HepG2 (cell line): ENCODE data around the gene CHST14. TPM values are rescaled to one million over a fixed set of nuclear protein-coding genes. Genes with fewer than 3 reads are reported as not detected.

ENCODE experiments used
- AHDC1 ChIP-seq: sonication (generic); formaldehyde crosslinking; IDR thresholded peaks from 2 replicates; pipeline ENCODE4 v1.5.1; 2020; ENCODE audit warnings: mild to moderate bottlenecking, missing genetic modification reagents, borderline replicate concordance
- ARID3A ChIP-seq: IDR thresholded peaks from 2 replicates; pipeline ENCODE4 v1.6.1; 2012; ENCODE audit warnings: low read depth, low read length, improper control_type of control experiment
- ATF7-NPFF ChIP-seq: sonication (generic); formaldehyde crosslinking; IDR thresholded peaks from 2 replicates; pipeline ENCODE4 v1.8.1; 2023; ENCODE audit warnings: mild to moderate bottlenecking, low read depth, missing genetic modification reagents, moderate library complexity
- CBX1 ChIP-seq: IDR thresholded peaks from one replicate; pipeline ENCODE4 v1.6.1; 2016; ENCODE audit warnings: antibody characterized with exemption, low read depth
- FOXO4 ChIP-seq: sonication (generic); formaldehyde crosslinking; conservative IDR thresholded peaks from 2 replicates; pipeline ENCODE4 v1.8.1; 2023; ENCODE audit warnings: missing genetic modification reagents
- GFI1 ChIP-seq: sonication (generic); formaldehyde crosslinking; IDR thresholded peaks from 2 replicates; pipeline ENCODE4 v1.5.0; 2020; ENCODE audit warnings: missing genetic modification reagents, mild to moderate bottlenecking, borderline replicate concordance
- PLRG1 ChIP-seq: fragments of 450-650 bp; conservative IDR thresholded peaks from 2 replicates; pipeline ENCODE4 v1.6.1; 2016
- RXRB ChIP-seq: IDR thresholded peaks from 2 replicates; pipeline ENCODE4 v1.6.1; 2016; ENCODE audit warnings: borderline replicate concordance, missing genetic modification reagents, missing compliant biosample characterization
- SKI ChIP-seq: fragments of 450-650 bp; IDR thresholded peaks from one replicate; pipeline ENCODE4 v1.6.1; 2018; ENCODE audit warnings: mild to moderate bottlenecking; ENCODE audit not compliant: partially characterized antibody
- SMAD1 ChIP-seq: sonication (generic); formaldehyde crosslinking; IDR thresholded peaks from 2 replicates; pipeline ENCODE4 v1.4.0; 2020; ENCODE audit warnings: missing genetic modification reagents, low read depth, mild to moderate bottlenecking, borderline replicate concordance
- SMARCC2 ChIP-seq: fragments of 450-650 bp; IDR thresholded peaks from 2 replicates; pipeline ENCODE4 v1.6.1; 2017; ENCODE audit warnings: antibody characterized with exemption, mild to moderate bottlenecking
- TFE3 ChIP-seq: IDR thresholded peaks from 2 replicates; pipeline ENCODE4 v1.6.1; 2016
- YY1 ChIP-seq: IDR thresholded peaks from 2 replicates; pipeline ENCODE4 v1.6.1; 2011; ENCODE audit warnings: low read length, low read depth, moderate library complexity, mild to moderate bottlenecking; ENCODE audit not compliant: insufficient read depth, insufficient replicate concordance
- ZNF121 ChIP-seq: sonication (generic); formaldehyde crosslinking; IDR thresholded peaks from 2 replicates; pipeline ENCODE4 v1.5.0; 2020; ENCODE audit warnings: mild to moderate bottlenecking, missing genetic modification reagents
- ZNF3 ChIP-seq: IDR thresholded peaks from 2 replicates; pipeline ENCODE4 v1.7.0; 2017; ENCODE audit warnings: inconsistent platforms
- ZNF354B ChIP-seq: sonication (generic); formaldehyde crosslinking; IDR thresholded peaks from 2 replicates; pipeline ENCODE4 v1.8.0; 2022; ENCODE audit warnings: mild to moderate bottlenecking, missing genetic modification reagents
- ZNF547 ChIP-seq: sonication (generic); formaldehyde crosslinking; IDR thresholded peaks from 2 replicates; pipeline ENCODE4 v1.5.1; 2020; ENCODE audit warnings: mild to moderate bottlenecking, missing genetic modification reagents
- ZNF691 ChIP-seq: sonication (generic); formaldehyde crosslinking; IDR thresholded peaks from 2 replicates; pipeline ENCODE4 v1.4.0; 2020; ENCODE audit warnings: missing genetic modification reagents, low read depth, mild to moderate bottlenecking, borderline replicate concordance
- ZZZ3 ChIP-seq: sonication (generic); formaldehyde crosslinking; IDR thresholded peaks from 2 replicates; pipeline ENCODE4 v1.4.0; 2020; ENCODE audit warnings: missing genetic modification reagents, mild to moderate bottlenecking, borderline replicate concordance
- polyA plus RNA-seq, 8 experiments: library from polyadenylated mRNA; depleted of rRNA in 3 of 8; stranded (reverse) in 7 of 8; unstranded in 1 of 8; fragments of >200 nt; fragmentation: Illumina TruSeq in 4 of 8; extraction: Trizol in 4 of 8; gene quantifications; 2 replicates each; pipeline versions ENCODE4 v1.2.1 to v1.2.3, GENCODE V29; 2011 to 2016; ENCODE audit warnings: low read depth in 4 of 8, missing spikeins in 1 of 8, mixed read lengths in 1 of 8; ENCODE audit not compliant: insufficient read depth in 1 of 8
- total RNA-seq, 5 experiments: library from RNA; depleted of rRNA; stranded (reverse); fragments of >200 nt; fragmentation: Illumina TruSeq; extraction: Trizol; gene quantifications; 2 replicates each; pipeline ENCODE4 v1.2.3, GENCODE V29; 2016; ENCODE audit warnings: low read depth in 1 of 5

Gene CHST14
- total and polyA plus RNA-seq, 2 of the 13 experiments (the other 11 are each of a cell fraction or from before 2014, with no cell fraction given): 8.9 to 12.4 TPM

- TF ChIP-seq TFE3 (no peak), ZNF121 (CRISPR knock-in tag) (peak; percentile 57; the same call in 1 of the 2 replicates), ZNF3 (no peak), ZNF354B (CRISPR knock-in tag) (no peak), RXRB (CRISPR knock-in tag) (peak; percentile 93), CBX1 (no peak), SMAD1 (peak; percentile 75), ARID3A (no peak), GFI1 (no peak), ZNF547 (CRISPR knock-in tag) (peak; percentile 74; the same call in 1 of the 2 replicates), SMARCC2 (no peak), PLRG1 (no peak), AHDC1 (CRISPR knock-in tag) (0 out of 2 replicates have a peak, but pooled peaks have one; percentile 28), ATF7-NPFF (CRISPR knock-in tag) (peak; percentile 82), ZNF691 (CRISPR knock-in tag) (peak; percentile 73; the same call in 1 of the 2 replicates), SKI (peak; percentile 97), YY1 (no peak), ZZZ3 (CRISPR knock-in tag) (no peak), FOXO4 (CRISPR knock-in tag) (no peak)
Measured at GRCh38 chr15:40511472-40512133, 40.8 kb downstream of the CHST14 start (continued).
